LNCaP clone FGC (cell line): Measurements from ENCODE around the gene MYL10.

Experiments
- DNase-seq: peaks from one replicate; pipeline ENCODE4 v3.0.0-alpha.2; 2011; ENCODE audit warnings: low read depth
- H3K4me3 ChIP-seq: 2 replicates; pipeline ENCODE4 v1.5.1; 2011; ENCODE audit warnings: mild to moderate bottlenecking, low read depth, low read length, control low read depth
- CTCF ChIP-seq: IDR thresholded peaks from 2 replicates; pipeline ENCODE4 v1.5.1; 2012; ENCODE audit warnings: mild to moderate bottlenecking; ENCODE audit not compliant: control insufficient read depth, insufficient read depth; ENCODE audit errors: extremely low read depth

MYL10 gene

GRCh38 chr7:101630591-101630990 lies 1.5 kb upstream of the MYL10 start:
- no peak for DNase-seq
- no peak overlapping the region for H3K4me3 ChIP-seq
- no peak for TF ChIP-seq CTCF

- TF ChIP-seq CTCF: no peak
- no peak for DNase-seq
- no peak overlapping the region for H3K4me3 ChIP-seq
Observed at GRCh38 chr7:101628522-101628921, 574 bp downstream of the MYL10 start.

- no peak for DNase-seq
- TF ChIP-seq CTCF: no peak
- no peak overlapping the region for H3K4me3 ChIP-seq
Observed at GRCh38 chr7:101626758-101627157, 2.3 kb downstream of the MYL10 start.

GRCh38 chr7:101626069-101626671 lies 2.9 kb downstream of the MYL10 start:
- no peak for TF ChIP-seq CTCF
- H3K4me3 ChIP-seq: no peak overlapping the region
- DNase-seq: no peak

- DNase-seq: no peak
- no peak overlapping the region for H3K4me3 ChIP-seq
- TF ChIP-seq CTCF: no peak
Observed at GRCh38 chr7:101625031-101625791, 3.9 kb downstream of the MYL10 start.

GRCh38 chr7:101624246-101625001 lies 4.7 kb downstream of the MYL10 start:
- no peak for DNase-seq
- TF ChIP-seq CTCF: no peak
- H3K4me3 ChIP-seq: no peak overlapping the region
